GM18499 (cell line): Measurements from ENCODE around the gene PSAP.

Source experiments
- ATAC-seq: cut with Tn5 transposase; IDR thresholded peaks from one replicate; pipeline ENCODE4 v1.9.1; 2021; ENCODE audit warnings: moderate number of reproducible peaks; ENCODE audit not compliant: insufficient read depth, unreplicated experiment

PSAP gene

DNA sequence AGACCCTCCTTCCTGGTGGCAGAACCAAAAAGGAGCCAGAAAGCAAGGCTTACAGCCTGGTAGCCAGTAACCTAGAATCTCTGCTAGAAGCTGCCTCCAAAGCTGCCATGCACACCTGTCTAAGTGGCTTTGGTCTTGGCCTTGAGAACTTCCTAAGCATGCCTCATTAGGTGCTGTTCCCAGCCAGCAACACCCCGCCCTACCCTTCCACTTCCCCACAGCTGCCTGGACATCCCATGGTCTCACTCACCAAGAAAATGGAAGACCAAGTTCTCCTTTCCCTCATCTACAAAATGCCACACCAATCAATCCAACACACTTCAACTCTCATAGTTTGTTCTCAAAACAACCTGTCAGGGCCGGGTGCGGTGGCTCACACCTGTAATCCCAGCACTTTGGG lies 4.2 kb downstream of the PSAP start:
- no peak for ATAC-seq

GRCh38 chr10:71845410-71846405 lies 5.3 kb downstream of the PSAP start:
- no peak for ATAC-seq

GRCh38 chr10:71844695-71845094 lies 6.4 kb downstream of the PSAP start:
- no peak for ATAC-seq

GRCh38 chr10:71844084-71844483 lies 7.0 kb downstream of the PSAP start:
- ATAC-seq, result no peak

DNA sequence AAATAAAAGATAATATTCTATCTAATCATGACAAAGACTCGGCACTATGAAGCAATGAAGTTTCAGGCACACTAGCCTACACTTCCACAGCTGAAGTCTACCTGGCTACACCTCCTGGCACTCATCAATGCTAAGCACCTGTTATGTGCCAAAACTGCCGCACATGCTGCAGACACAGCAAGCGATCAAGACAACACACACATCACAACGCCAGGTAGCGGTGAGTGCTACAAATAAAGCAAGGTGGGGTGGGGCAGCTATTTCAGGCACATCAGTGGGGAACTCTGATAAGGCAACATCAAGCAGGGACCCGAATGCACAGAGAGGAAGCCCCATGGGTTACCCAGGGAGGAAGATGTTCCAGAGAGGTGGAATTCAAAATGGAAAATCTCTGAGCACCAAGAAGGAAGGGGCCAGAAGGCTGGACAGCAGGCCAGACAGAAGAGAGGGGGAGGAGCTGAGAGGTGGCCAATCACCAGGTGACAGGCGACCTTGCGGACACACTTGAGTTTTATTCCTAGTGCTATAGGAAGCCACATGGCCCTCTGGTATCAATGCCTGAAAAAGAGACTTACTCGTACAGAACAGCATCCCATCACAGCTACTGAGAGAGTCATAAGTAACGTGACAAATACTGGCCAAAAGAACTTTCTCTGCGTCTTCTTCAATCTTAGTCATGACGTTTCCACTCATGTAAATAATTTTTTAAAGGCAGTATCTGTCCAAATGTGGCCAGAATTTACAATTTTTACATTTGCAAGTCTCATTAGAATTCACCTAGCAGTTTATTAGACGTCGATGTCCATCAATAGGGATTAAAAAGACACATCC lies 8.0 kb downstream of the PSAP start:
- ATAC-seq, result no peak

- ATAC-seq, result no peak
Measured at GRCh38 chr10:71842422-71842821, 8.6 kb downstream of the PSAP start.

- no peak for ATAC-seq
Measured at GRCh38 chr10:71840958-71841335, 10.1 kb downstream of the PSAP start.

GRCh38 chr10:71840177-71840957 lies 10.7 kb downstream of the PSAP start:
- no peak for ATAC-seq

DNA sequence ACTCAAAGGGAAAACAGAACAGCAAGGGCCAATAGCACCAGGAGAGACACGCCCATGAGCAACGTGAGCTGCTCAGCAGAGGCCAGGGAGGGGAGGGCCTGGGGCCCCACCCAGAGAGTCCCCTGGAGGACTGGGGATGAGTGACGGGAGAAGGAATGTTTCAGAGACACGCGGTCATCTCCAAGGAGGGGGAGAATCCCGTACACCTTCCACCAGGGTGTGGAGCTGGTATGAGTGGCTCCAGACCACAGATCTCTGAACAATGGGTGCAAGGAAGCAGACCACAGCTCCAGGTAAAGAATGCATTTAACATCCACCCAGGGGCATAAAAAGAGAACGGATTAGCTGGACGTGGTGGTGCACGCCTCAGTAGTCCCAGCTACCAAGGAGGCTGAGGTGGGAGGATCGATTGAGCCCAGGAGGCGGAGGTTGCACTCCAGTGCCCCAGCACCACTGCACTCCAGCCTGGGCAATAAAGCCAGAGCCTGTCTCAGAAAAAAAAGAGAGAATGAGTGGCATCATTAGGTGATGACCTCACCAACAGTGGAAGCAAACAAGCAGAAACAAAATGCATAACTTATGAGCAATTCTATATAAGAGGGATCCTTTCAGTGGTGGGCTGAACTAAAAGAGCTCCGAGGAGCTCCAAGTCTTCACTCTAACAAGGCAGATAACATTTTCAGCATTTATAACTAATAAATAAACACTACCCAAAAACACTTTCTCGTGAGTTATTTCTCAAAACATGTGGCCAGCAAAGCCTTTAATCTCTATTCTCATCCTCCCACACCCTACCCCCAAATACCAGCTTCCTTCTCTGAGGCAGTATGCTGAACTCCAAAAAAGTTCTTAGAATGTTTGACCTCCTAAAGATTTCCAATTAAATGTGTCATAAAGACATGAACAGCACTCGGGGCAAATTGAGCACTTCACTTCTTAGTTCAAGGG lies 12.5 kb downstream of the PSAP start:
- ATAC-seq, result no peak

GRCh38 chr10:71837098-71837827 lies 13.8 kb downstream of the PSAP start:
- ATAC-seq, result no peak

DNA sequence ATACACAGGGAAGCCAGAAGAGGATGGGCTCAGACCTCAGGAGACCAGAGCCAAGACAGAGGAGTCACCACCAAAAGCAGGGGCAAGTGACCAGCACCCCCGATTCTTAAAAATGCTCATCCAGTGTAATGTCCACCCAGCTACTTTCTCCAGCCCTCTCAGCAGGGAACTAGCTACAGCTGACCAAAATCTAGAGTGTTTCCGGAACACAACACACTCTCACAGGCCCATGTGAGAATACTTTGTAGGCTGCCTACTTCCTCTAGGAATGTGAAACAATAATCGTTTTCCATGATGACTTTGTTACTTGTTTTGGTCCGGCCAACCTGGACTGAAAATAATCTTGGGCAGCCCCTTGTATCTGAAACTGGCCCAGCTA lies 14.5 kb downstream of the PSAP start:
- no peak for ATAC-seq

GRCh38 chr10:71835671-71836595 lies 15.1 kb downstream of the PSAP start:
- peak; percentile 87 for ATAC-seq

- ATAC-seq, result no peak
Measured at GRCh38 chr10:71834343-71834674, 16.7 kb downstream of the PSAP start.

DNA sequence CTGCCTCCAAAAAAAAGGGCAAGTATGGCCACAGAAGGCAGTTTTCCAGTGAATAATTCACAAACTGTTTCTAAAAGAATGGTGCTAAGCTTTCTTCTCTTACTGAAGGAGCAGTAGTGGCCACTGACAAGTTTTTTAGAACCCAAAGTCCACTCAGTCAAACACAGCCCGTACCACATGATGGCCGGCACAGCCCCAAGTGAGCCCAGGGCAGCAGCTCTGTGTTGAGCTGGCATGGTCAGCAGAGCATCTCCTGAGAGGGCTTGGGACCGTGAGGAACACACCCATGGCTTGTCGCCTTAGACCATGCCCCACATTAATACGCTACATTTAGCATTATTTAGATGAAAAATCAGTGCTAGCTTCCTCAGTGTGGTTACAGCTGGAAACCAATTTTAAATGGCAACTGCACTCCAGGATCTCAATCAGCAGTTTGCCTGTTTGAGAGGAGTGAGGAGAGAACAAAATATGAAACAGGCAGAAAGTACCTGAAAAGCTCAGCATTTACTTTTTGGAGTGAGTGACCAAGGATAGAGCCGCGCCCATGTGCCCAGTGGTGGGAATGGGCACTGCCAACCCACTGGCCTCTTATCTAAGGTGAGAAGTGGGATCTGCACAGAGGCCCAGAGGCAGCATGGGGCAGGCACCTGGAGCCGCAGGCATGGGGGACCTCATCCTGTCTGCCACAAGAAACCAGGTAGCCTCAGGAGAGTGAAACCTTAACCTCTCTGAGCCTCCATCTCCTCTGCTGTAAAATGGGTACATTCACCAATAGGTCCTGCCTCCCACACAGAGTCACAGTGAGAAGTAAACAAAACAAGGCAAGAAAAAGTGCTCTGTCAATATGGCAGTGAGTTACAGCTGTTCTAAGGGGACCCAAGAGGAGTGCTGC lies 17.4 kb downstream of the PSAP start:
- no peak for ATAC-seq

GRCh38 chr10:71832967-71833366 lies 18.1 kb downstream of the PSAP start:
- ATAC-seq, result no peak

DNA sequence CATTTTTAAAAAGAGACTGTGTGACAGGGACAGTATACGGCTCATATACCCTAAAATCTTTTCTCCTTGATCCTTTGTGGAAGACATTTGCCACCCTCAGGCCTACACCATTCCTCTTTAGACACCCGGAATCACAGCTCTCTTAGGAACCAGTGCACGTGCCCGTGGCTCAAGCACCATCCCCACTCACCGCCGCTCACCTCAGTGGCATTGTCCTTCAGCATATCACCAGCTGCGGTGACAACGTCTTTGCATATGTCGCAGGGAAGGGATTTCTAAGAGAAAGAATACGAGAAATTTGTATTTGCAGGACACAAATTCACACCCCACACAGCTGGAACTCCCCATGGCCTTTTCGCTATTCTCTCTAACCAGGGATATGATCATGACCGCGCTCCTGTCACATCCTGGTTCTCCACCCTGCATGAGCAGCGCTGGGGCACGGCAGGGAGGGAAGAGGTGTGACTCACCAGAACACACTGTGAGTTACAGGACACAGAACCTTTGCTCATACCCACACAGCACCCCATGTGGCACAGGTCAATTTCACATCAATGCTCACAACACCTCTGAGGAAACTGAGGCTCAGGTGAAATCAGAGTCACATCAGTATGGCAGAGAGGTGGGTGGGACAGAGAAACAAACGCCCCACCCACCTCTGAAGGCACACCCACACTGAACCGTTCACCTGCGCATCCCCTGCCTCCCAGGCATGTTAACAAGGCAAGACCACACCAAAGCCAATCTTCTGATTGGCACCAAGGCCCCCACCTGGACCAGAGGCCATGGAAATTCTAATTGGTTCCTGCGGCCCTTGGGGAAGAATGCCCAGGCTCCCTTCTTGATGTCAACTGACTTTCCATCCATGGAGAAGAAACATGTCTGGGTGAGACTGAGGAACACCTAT lies 19.2 kb downstream of the PSAP start:
- ATAC-seq, result no peak
